ENCODE data around the gene E2F1.
"Not testable (repeated sequence)": the region's sequence is repeated elsewhere in the genome, so short reads cannot be mapped to it uniquely, and the experiment has no call there.

Gene E2F1

DNA sequence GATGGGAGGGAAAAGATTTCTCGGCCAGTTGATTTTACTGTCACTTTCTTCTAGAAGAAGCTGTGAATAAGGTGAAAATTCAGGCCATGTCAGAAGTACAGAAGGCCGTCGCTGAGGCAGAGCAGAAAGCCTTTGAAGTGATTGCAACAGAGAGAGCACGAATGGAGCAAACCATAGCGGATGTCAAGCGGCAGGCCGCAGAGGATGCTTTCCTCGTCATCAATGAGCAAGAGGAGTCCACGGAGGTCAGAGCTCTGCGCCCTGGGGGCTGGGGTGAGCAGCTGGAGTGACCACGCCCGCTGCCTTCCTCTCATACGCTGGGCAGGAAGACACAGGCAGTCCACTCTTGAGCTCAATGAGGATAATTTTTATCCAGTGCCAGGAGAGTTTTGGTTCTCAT lies 45.9 kb downstream of the E2F1 start:
- no peak for DNase-seq (ENCODE audit: low spot score)

DNA sequence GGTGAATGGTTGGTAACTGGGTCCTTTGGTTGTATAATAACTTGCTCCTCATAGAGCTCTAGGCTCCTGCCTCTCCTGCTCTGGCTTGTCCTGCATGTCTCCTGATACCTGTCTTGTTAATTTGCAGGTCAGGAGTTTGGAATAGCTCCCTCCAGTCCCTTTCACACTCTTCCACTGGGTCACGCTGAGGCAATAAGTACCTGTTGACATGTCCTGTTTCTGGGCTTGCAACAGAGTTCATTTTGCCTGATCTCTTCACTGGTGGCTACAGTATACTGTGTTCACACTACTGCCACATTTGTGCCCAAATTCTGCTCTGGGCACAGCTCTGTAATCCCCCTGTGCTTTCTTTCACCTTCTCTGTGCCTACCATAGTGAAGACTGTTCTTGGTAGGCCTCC lies 49.4 kb downstream of the E2F1 start:
- no peak for DNase-seq (ENCODE audit: low spot score)

DNA sequence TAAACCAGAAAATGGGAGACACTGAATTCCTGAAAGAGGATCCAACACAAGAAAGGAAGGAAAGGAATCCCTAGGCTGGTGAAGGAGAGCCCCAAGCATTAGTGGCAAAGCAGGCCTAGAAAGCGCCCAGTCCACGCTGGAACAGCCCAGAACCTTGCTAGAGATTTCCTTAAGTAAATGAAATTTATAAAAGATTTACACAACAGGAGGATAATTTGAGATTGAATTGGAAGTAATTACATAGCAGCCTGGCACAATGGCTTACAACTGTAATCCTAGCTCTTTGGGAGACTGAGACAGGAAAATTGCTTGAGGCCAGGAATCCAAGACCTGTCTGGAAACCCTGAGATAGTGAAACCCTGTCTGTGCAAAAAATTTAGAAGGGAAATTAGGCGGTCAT lies 50.8 kb downstream of the E2F1 start:
- no peak for DNase-seq (ENCODE audit: low spot score)

DNA sequence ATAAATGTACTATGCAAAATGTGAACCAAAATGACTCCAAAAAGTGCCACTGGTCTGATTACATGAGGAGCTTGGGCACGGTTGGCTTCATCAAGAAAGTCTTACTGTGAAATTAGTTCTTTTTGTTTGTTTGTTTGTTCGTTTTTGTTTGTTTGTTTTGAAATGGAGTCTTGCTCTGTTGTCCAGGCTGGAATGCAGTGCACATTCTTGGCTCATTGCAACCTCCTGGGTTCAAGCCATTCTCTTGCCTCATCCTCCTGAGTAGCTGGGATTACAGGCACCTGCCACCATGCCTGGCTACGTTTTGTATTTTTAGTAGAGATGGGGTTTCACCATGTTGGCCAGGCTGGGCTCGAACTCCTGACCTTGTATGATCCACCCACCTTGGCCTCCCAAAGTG lies 54.3 kb downstream of the E2F1 start:
- DNase-seq (ENCODE audit: low spot score), result not testable (repeated sequence)

DNA sequence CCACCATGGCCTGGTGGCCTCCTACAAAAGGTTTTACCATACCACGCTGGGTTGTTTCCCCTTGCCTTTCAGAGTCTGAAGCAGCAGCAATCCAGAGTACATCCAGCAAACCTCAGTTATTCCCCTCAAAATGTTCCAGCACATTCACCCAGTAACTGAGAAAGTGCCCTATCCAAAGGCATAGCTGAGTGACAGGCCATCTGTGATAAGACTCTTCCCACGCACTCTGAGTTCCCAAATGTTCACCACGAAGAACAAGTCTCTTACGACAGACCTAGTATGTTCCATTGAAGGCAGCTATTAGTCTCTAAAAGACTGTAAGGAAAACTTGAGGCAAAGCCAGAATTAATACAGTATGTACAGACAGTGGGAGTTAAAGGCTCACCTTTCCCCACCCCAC lies 55.7 kb downstream of the E2F1 start:
- DNase-seq (ENCODE audit: low spot score), result no peak

DNA sequence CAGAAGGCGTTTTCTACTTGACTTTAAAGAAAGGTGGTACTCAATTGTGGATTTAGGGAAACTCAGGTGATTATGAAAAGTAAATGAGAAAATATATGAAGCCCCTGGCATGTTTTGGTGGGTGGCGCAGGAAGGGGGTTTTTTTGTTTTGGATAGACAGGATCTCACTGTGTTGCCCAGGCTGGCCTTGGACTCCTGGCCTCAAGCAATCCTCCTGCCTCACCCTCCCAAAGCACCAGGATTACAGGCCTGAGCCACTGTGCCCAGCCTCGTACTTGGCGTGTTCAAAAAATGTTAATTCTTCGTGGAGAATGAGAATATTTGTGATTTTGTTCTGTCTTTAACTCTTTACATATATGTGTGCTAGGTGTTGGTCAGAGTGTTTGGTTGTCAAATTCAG lies 56.2 kb downstream of the E2F1 start:
- no peak for DNase-seq (ENCODE audit: low spot score)

DNA sequence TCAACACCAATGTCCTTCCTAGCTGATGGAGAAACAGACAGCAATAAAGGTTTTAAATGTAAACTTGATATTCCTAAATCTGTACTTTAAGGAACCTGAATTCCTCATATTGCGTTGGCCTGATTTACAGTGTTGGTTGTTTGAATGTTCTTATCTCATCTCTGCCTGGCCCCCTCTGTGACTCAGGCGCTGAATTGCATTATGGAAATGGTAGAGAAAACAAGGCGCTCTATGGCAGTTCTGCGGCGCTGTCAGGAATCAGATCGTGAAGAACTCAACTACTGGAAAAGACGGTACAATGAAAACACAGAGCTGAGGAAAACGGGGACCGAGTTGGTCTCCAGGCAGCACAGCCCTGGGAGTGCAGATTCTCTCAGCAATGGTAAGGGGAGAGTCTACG lies 56.7 kb downstream of the E2F1 start:
- DNase-seq (ENCODE audit: low spot score), result no peak

DNA sequence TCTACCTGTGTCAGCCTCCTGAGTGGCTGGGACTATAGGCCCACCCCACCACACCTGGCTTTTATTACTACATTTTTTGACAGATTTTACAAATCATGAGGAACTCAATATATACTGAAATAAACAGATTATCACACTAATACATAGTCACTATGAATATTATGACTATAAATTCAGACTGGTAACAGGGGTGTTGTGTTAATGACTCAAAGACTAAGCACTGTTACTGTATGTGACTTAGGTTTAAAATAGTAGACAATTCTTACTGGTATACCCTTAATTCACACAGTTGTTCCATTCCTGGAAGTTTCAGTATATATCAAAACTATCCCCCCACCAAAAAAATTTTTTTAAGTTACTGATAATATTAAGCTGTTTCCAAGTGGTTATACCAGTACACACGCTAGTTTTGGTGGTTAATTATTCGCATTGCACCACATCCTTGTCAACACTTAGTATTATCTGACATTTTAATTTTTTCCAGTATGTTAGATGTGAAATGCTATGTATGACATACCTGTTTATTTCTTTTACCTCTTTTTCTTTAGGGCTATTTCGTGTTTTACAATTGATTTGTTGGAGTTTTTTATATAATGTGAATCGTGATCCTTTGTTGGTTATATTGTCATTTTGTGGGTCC lies 58.5 kb downstream of the E2F1 start:
- no peak for DNase-seq (ENCODE audit: low spot score)

DNA sequence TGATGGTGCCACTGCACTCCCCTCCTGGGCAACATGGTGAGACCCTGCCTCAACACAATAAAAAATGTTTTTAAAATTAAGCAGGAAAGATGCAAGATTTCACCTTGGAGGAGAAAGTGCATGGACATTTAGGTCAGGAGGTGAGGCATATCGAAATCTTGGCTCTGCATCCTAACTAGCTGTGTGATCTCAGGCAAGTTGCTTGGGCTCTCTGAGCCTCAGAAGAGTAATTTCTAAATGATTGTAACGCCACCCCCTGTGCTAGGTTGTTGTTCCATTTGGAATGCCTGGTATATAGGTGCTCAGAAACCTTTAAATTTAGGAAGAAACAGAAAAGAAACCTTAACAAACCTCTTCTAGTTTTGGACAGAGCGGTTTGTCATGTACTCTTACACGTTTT lies 60.0 kb downstream of the E2F1 start:
- DNase-seq (ENCODE audit: low spot score), result no peak

All from CD4-positive, alpha-beta T cell treated with Interleukin-6 at 100 ng/mL for 8 hours (primary cell).